Body of pancreas (tissue), 4 donors: Measurements from ENCODE around the gene PDE10A. TPM values are rescaled to one million over a fixed set of nuclear protein-coding genes. Genes with fewer than 3 reads are reported as not detected.
A peak's percentile ranks its signal among the peaks of the same experiment; 100 is the strongest.
"Not testable (repeated sequence)": the region's sequence is repeated elsewhere in the genome, so short reads cannot be mapped to it uniquely, and the experiment has no call there.

Experiments
- ATAC-seq: fragments of 150-250 bp; one replicate; pipeline ENCODE4 v1.9.1; 2016
- DNase-seq, 4 donors: peaks; one replicate each; pipeline ENCODE4 v3.0.0-alpha.2; 2019
- H3K27ac ChIP-seq, 4 donors: fragments of 200-600 bp; sonication (generic); 1 replicate in 3 of 4; 2 replicates in 1 of 4; pipeline versions ENCODE4 v1.5.1 to v1.6.1; 2016 to 2019; ENCODE audit warnings: mild to moderate bottlenecking in 1 of 4, mixed read lengths in 1 of 4, moderate library complexity in 1 of 4
- H3K27me3 ChIP-seq, 2 donors: fragments of 200-600 bp; sonication (generic); one replicate each; pipeline ENCODE4 v1.6.0; 2016; ENCODE audit warnings: mild to moderate bottlenecking in 1 of 2
- H3K36me3 ChIP-seq, 2 donors: fragments of 200-600 bp; sonication (generic); replicated peaks in 1 of 2; 2 replicates each; pipeline ENCODE4 v1.5.1; 2016; ENCODE audit warnings: low read depth in 2 of 2; ENCODE audit not compliant: insufficient read depth in 1 of 2
- H3K4me1 ChIP-seq: fragments of 200-600 bp; sonication (generic); one replicate; pipeline ENCODE4 v1.6.0; 2016
- H3K4me3 ChIP-seq, 2 donors: fragments of 200-600 bp; sonication (generic); 1 replicate in 1 of 2; 2 replicates in 1 of 2; pipeline ENCODE4 v1.5.1; 2016 to 2019
- H3K9me3 ChIP-seq, 3 donors: fragments of 200-600 bp; sonication (generic); 1 replicate in 2 of 3; 2 replicates in 1 of 3; pipeline ENCODE4 v1.5.1; 2016
- POLR2A ChIP-seq, 3 donors: fragments of 450-650 bp; IDR thresholded peaks; one replicate each; pipeline ENCODE4 v1.6.1; 2016; ENCODE audit warnings: antibody characterized with exemption in 3 of 3, mild to moderate bottlenecking in 2 of 3
- WGBS, 2 donors: methylation state at CpG; one replicate each; pipeline ENCODE4 v1.1.5; 2017; 5-methylcytosine and 5-hydroxymethylcytosine counted together
- intact Hi-C: fragments of 100-400 bp; cut with DNase I; formaldehyde crosslinking; loops from one replicate; pipeline ENCODE4 v1.15.1; 2023
- total RNA-seq, 2 donors: library from RNA; depleted of rRNA; stranded (reverse); fragments of >200 nt; gene quantifications; one replicate each; pipeline ENCODE4 v1.1.0, GENCODE V29; 2016
- TF ChIP-seq, protein P1 (sequence below), 7 experiments: fragments of 450-650 bp in 4 of 7; fragments of 200-600 bp in 3 of 7; sonication (generic) in 3 of 7; IDR thresholded peaks; one replicate each; pipeline ENCODE4 v1.5.1; 2016 to 2019; ENCODE audit warnings: antibody characterized with exemption in 7 of 7

Gene PDE10A
- total RNA-seq, 2 donors from 2014 or later, result 3.9 to 16.8 TPM

DNA sequence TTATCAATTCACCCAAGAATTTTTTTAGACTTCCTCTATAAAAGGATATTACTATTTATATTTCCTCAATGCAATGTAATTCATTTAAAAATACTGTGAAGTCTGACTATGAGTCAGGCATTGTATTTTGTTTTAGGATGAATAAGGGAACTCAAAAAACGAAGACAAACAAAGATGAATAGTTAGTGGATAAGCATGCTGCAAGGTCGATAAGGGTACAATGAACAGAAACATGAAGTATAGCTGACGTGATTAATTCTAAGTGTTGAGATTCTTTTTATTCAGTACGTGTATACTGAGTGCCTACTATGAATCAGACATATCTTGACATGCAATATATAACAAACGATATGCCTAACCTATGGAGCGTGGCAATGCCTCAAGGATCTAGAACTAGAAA is 105.4 kb downstream of the PDE10A start:
- no peaks in the 10 kb centered on the region for H3K36me3 ChIP-seq
- H3K27me3 ChIP-seq, result no peaks in the 10 kb centered on the region
- peaks cover 18% of the 10 kb centered on the region for H3K4me1 ChIP-seq
- intact Hi-C loops, result no loop called here
- no peak overlapping the region for H3K4me3 ChIP-seq
- no peaks in the 10 kb centered on the region for H3K9me3 ChIP-seq
- no peak for ATAC-seq
- TF ChIP-seq, protein P1, sequence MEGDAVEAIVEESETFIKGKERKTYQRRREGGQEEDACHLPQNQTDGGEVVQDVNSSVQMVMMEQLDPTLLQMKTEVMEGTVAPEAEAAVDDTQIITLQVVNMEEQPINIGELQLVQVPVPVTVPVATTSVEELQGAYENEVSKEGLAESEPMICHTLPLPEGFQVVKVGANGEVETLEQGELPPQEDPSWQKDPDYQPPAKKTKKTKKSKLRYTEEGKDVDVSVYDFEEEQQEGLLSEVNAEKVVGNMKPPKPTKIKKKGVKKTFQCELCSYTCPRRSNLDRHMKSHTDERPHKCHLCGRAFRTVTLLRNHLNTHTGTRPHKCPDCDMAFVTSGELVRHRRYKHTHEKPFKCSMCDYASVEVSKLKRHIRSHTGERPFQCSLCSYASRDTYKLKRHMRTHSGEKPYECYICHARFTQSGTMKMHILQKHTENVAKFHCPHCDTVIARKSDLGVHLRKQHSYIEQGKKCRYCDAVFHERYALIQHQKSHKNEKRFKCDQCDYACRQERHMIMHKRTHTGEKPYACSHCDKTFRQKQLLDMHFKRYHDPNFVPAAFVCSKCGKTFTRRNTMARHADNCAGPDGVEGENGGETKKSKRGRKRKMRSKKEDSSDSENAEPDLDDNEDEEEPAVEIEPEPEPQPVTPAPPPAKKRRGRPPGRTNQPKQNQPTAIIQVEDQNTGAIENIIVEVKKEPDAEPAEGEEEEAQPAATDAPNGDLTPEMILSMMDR (IDR thresholded peaks at IDR 0.05), result no peak
- TF ChIP-seq POLR2A (IDR thresholded peaks at IDR 0.05), result no peak
- WGBS, 2 donors, result 70 to 71% methylated on average over 6 of the region's 6 CpGs
- H3K27ac ChIP-seq, result no peak overlapping the region
- no peak for DNase-seq

DNA sequence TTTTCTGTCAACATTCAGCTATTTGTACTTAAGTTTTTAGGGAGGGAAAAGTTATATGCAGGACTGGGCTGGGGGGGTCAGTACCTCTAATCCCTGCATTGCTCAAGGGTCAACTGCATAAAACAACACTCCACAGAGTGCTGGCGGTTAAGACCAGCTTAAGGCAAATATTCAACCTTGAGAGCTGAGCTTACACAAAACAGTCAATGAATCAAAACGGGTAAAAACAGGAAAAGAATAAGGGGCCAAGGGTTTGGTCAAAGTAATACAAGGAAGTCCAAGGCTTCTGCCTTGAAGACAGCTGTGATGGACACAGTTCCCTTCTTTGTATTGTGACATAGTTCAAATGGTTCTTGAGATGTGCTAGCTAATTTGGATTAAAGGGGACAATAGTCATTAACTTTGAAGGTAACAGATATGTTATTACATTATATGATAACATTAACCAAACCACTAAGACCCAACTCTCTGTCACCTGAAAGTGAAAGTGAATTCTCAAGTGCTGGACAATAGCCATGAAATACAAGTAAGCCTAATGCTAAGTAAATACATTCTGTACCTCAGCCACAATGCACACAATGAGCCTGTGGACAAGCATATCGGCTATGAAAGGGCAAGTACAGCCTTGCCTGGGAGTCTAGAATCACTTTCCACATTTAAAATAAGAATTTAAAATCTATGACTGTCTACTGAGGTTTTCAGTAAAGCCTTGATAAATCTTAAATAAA is 106.8 kb downstream of the PDE10A start:
- H3K36me3 ChIP-seq, result no peaks in the 10 kb centered on the region
- intact Hi-C loops, result no loop called here
- ATAC-seq (peak; percentile 66), DNase-seq (peak in 3 of 4 donors; percentile 32 to 56 (median 47))
- peak overlapping the region; percentile 0 to 31 (median 24) for H3K27ac ChIP-seq
- WGBS, 2 donors, result 34% methylated on average over 3 of the region's 3 CpGs
- H3K4me1 ChIP-seq, result peaks cover 30% of the 10 kb centered on the region
- no peaks in the 10 kb centered on the region for H3K9me3 ChIP-seq
- H3K27me3 ChIP-seq, result no peaks in the 10 kb centered on the region
- H3K4me3 ChIP-seq, result no peak overlapping the region
- TF ChIP-seq POLR2A (IDR thresholded peaks at IDR 0.05), result no peak
- TF ChIP-seq, protein P1 (IDR thresholded peaks at IDR 0.05), result no peak

DNA sequence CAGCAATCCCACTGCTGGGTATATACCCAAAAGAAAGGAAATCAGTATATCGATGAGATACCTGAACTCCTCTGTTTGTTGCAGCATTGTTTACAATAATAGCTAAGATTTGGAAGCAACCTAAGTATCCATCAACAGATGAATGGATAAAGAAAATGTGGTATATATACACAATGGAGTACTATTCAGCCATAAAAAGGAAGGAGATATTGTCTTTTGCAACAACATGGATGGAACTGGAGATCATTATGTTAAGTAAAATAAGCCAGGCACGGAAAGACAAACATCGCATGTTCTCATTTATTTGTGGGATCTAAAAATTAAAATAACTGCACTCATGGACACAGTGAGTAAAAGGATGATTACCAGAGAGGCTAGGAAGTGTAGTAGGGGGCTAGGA is 108.4 kb downstream of the PDE10A start:
- DNase-seq, result not testable (repeated sequence)
- 91 to 93% methylated on average over 3 of the region's 3 CpGs for WGBS, 2 donors
- H3K4me1 ChIP-seq, result peaks cover 30% of the 10 kb centered on the region

DNA sequence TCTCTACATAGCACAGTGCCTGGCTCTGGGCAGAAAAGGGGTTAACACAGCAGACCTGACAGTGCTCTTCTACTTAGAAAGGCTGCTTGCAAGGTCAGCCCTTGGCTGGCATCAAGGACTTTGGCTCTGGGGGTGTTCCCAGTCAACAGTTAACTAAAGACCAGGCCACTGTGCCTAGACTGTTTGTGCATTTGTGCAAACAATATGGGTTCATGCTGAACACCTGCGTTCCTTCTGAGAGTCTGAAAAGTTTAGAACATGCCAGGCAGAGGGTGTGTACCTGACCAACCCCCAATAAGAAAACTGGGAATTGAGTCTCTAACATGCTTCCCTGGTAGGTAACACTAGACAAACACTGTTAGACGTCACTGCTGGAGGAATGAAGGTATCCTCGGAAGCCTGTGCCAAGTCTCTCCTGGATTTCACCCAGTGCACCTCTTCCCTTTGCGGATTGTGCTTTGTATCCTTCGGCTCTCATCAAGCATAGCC is 110.7 kb downstream of the PDE10A start:
- ATAC-seq (peak; percentile 81), DNase-seq (peak; percentile 42 to 69 (median 49))
- Histone ChIP-seq H3K4me1 (peaks cover 32% of the 10 kb centered on the region), H3K4me3 (no peak overlapping the region), H3K27me3 (no peaks in the 10 kb centered on the region), H3K9me3 (no peaks in the 10 kb centered on the region), H3K27ac (peak overlapping the region in 1 of 4 donors; percentile 12), H3K36me3 (no peaks in the 10 kb centered on the region)
- 16 to 44% methylated on average over 5 of the region's 5 CpGs for WGBS, 2 donors
- no peak for TF ChIP-seq POLR2A (IDR thresholded peaks at IDR 0.05)
- TF ChIP-seq, protein P1 (IDR thresholded peaks at IDR 0.05), result no peak
- intact Hi-C loops, result no loop called here

More for the DNA sequence above, 108.4 kb downstream of the PDE10A start:
- intact Hi-C loops, H3K27ac ChIP-seq, H3K27me3 ChIP-seq, H3K9me3 ChIP-seq, ATAC-seq, H3K36me3 ChIP-seq, H3K4me3 ChIP-seq: not testable (repeated sequence)

- intact Hi-C loops, result no loop called here
- Histone ChIP-seq H3K27ac (no peak overlapping the region), H3K27me3 (no peaks in the 10 kb centered on the region), H3K36me3 (no peaks in the 10 kb centered on the region), H3K4me3 (no peak overlapping the region), H3K4me1 (peaks cover 31% of the 10 kb centered on the region), H3K9me3 (no peaks in the 10 kb centered on the region)
- DNase-seq (no peak), ATAC-seq (no peak)
- 57 to 67% methylated on average over 3 of the region's 3 CpGs for WGBS, 2 donors
- TF ChIP-seq, protein P1 (IDR thresholded peaks at IDR 0.05), result no peak
- no peak for TF ChIP-seq POLR2A (IDR thresholded peaks at IDR 0.05)
Measured at GRCh38 chr6:165551828-165552227, 111.2 kb downstream of the PDE10A start.
